Fibroblast of lung (primary cell): ENCODE measurements around the gene DDX51. TPM values are rescaled to one million over a fixed set of nuclear protein-coding genes. Genes with fewer than 3 reads are reported as not detected.

Experiments
- DNase-seq, 2 donors: peaks; one replicate each; pipeline versions ENCODE4 v3.0.0 to v3.0.0-alpha.2; 2010; ENCODE audit warnings: low read depth in 2 of 2
- H2AFZ ChIP-seq: 2 replicates; pipeline ENCODE4 v1.5.1; 2012; ENCODE audit warnings: low read length, control low read depth, inconsistent platforms
- H3K27ac ChIP-seq: 2 replicates; pipeline ENCODE4 v1.5.1; 2011; ENCODE audit warnings: low read length, control low read depth; ENCODE audit not compliant: insufficient read depth
- H3K27me3 ChIP-seq: 2 replicates; pipeline ENCODE4 v1.5.1; 2011; ENCODE audit warnings: mild to moderate bottlenecking, low read length; ENCODE audit not compliant: control insufficient read depth, insufficient read depth
- H3K36me3 ChIP-seq: 2 replicates; pipeline ENCODE4 v1.5.1; 2011; ENCODE audit warnings: low read length; ENCODE audit not compliant: control insufficient read depth, insufficient read depth
- H3K4me1 ChIP-seq: 2 replicates; pipeline ENCODE4 v1.5.1; 2011; ENCODE audit warnings: low read length; ENCODE audit not compliant: control insufficient read depth, insufficient read depth; ENCODE audit errors: extremely low read depth
- H3K4me2 ChIP-seq: 2 replicates; pipeline ENCODE4 v1.5.1; 2011; ENCODE audit warnings: low read length, control low read depth; ENCODE audit not compliant: insufficient read depth; ENCODE audit errors: extremely low read depth
- H3K4me3 ChIP-seq, 4 experiments: fragments of 200-600 bp in 1 of 4; sonication (generic) in 1 of 4; replicated peaks in 1 of 4; 2 replicates each; pipeline ENCODE4 v1.5.1; 2011 to 2016; ENCODE audit warnings: low read length in 4 of 4, low read depth in 3 of 4, mild to moderate bottlenecking in 3 of 4, control low read depth in 2 of 4, inconsistent platforms in 1 of 4, mixed read lengths in 1 of 4; ENCODE audit not compliant: insufficient read depth in 1 of 4; ENCODE audit errors: control extremely low read depth in 1 of 4
- H3K79me2 ChIP-seq: 2 replicates; pipeline ENCODE4 v1.5.1; 2012; ENCODE audit warnings: mild to moderate bottlenecking, low read length, inconsistent platforms; ENCODE audit not compliant: control insufficient read depth, insufficient read depth
- H3K9ac ChIP-seq: 2 replicates; pipeline ENCODE4 v1.5.1; 2011; ENCODE audit warnings: mild to moderate bottlenecking, low read length, control low read depth; ENCODE audit not compliant: insufficient read depth
- H3K9me3 ChIP-seq: 2 replicates; pipeline ENCODE4 v1.5.1; 2012; ENCODE audit warnings: low read depth, low read length; ENCODE audit not compliant: control insufficient read depth, insufficient read depth
- H4K20me1 ChIP-seq: 2 replicates; pipeline ENCODE4 v1.5.1; 2011; ENCODE audit warnings: low read length; ENCODE audit not compliant: control insufficient read depth, insufficient read depth; ENCODE audit errors: extremely low read depth
- CTCF ChIP-seq, 2 donors: IDR thresholded peaks in 1 of 2; conservative IDR thresholded peaks in 1 of 2; 1 replicate in 1 of 2; 2 replicates in 1 of 2; pipeline ENCODE4 v1.5.1; 2011 to 2012; ENCODE audit warnings: low read length in 2 of 2, control low read depth in 1 of 2, inconsistent platforms in 1 of 2, low read depth in 1 of 2, mild to moderate bottlenecking in 1 of 2
- EZH2 ChIP-seq: IDR thresholded peaks from 2 replicates; pipeline ENCODE4 v1.5.1; 2012; ENCODE audit warnings: low read length, control low read depth, mild to moderate bottlenecking; ENCODE audit errors: missing control alignments
- polyA plus RNA-seq, 2 donors: library from polyadenylated mRNA; depleted of rRNA in 1 of 2; stranded (reverse) in 1 of 2; unstranded in 1 of 2; fragments of >200 nt; gene quantifications; 2 replicates each; pipeline ENCODE4 v1.2.1, GENCODE V29; 2011 to 2012; ENCODE audit warnings: missing spikeins in 1 of 2
- total RNA-seq: library from RNA; depleted of rRNA; stranded (reverse); fragments of >200 nt; gene quantifications from 2 replicates; pipeline ENCODE4 v1.2.1, GENCODE V29; 2014

DDX51 gene
- total and polyA plus RNA-seq, 2 donors (not counting 1 experiment from before 2014, with no cell fraction given) = 3.7 to 7.4 TPM

DNA sequence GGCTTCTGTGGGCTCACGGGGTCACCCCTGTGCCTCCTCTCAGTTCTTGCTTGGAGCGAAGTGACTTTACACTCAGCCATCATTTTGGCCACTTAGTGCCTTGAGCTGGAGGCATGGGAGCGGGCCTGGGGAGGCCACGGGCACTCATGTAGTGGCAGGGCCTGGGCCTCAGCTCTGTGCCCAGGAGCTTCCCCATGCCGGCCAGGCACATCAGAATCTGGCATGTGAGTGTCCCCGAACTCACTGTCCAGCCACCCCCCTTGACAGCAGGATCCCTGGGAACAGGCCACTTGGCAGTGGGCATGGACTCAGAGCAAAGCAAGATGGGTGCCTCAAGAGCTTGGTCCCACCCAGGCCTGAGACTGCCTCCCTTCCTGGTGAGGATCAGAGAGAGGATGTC is 29.5 kb downstream of the DDX51 start:
- H3K27ac ChIP-seq = no peak overlapping the region
- DNase-seq = no peak
- no peak overlapping the region for H3K9ac ChIP-seq
- H3K4me3 ChIP-seq = no peak overlapping the region
- H3K4me2 ChIP-seq = no peak overlapping the region
- H3K27me3 ChIP-seq = no peaks in the 10 kb centered on the region
- no peak overlapping the region for H2AFZ ChIP-seq
- TF ChIP-seq EZH2 (no peak), CTCF (conservative IDR thresholded peaks at IDR 0.05 in 1 of 2, IDR thresholded peaks at IDR 0.05 in 1 of 2; ENCODE audit: low read depth in 1 of 2, low read length in 2 of 2) (no peak)
- no peaks in the 10 kb centered on the region for H4K20me1 ChIP-seq
- peaks cover 23% of the 10 kb centered on the region for H3K36me3 ChIP-seq
- H3K79me2 ChIP-seq = no peaks in the 10 kb centered on the region
- no peaks in the 10 kb centered on the region for H3K4me1 ChIP-seq
- H3K9me3 ChIP-seq = no peaks in the 10 kb centered on the region

DNA sequence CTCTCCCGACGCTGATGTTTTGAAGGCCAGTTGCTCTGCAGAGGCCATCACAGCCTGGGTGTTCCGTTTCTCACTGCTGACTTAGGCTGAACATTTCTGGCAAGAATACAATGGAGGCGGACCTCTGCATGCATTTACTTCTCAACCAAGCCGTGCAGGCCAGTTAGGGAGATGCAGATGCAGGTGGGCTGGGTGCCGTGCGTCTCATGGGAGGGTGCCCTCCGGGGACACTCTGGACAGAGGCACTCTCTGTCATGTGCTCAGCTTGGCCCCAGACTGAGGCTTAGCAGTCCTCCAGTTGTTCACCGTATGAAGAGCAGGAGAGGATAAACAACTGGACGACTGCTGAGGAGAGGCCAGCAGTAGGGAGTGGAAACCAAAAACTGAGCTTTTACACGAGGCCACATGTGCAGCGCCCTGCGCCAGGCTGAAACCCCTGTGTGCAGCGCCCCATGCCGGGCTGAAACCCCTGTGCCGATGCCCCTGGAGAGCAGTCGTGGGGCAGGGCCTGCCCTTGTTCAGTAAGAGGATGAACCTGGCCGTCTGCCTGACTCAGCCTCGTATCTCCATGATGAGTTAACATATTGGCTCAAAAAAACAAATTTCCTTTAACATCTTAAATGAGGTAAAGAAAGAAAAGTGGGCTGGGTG is 32.3 kb downstream of the DDX51 start:
- no peak overlapping the region for H2AFZ ChIP-seq
- H3K9ac ChIP-seq = no peak overlapping the region
- no peak overlapping the region for H3K27ac ChIP-seq
- no peaks in the 10 kb centered on the region for H3K9me3 ChIP-seq
- TF ChIP-seq CTCF (conservative IDR thresholded peaks at IDR 0.05 in 1 of 2, IDR thresholded peaks at IDR 0.05 in 1 of 2; ENCODE audit: low read depth in 1 of 2, low read length in 2 of 2) = no peak
- TF ChIP-seq EZH2 = no peak
- no peaks in the 10 kb centered on the region for H3K79me2 ChIP-seq
- H4K20me1 ChIP-seq = no peaks in the 10 kb centered on the region
- H3K27me3 ChIP-seq = no peaks in the 10 kb centered on the region
- no peak overlapping the region for H3K4me3 ChIP-seq
- H3K36me3 ChIP-seq = peaks cover 17% of the 10 kb centered on the region
- no peaks in the 10 kb centered on the region for H3K4me1 ChIP-seq
- DNase-seq = no peak
- no peak overlapping the region for H3K4me2 ChIP-seq

GRCh38 chr12:132110677-132111076 is 33.4 kb downstream of the DDX51 start:
- Histone ChIP-seq H3K36me3 (peaks cover 17% of the 10 kb centered on the region), H3K79me2 (no peaks in the 10 kb centered on the region), H2AFZ (no peak overlapping the region), H3K4me1 (no peaks in the 10 kb centered on the region), H4K20me1 (no peaks in the 10 kb centered on the region), H3K27me3 (no peaks in the 10 kb centered on the region), H3K4me3 (no peak overlapping the region), H3K27ac (no peak overlapping the region), H3K4me2 (no peak overlapping the region), H3K9me3 (no peaks in the 10 kb centered on the region), H3K9ac (no peak overlapping the region)
- DNase-seq = no peak
- TF ChIP-seq EZH2 = no peak
- TF ChIP-seq CTCF (conservative IDR thresholded peaks at IDR 0.05 in 1 of 2, IDR thresholded peaks at IDR 0.05 in 1 of 2; ENCODE audit: low read depth in 1 of 2, low read length in 2 of 2) = no peak
